Measurements from ENCODE around the gene CGB3. TPM values are rescaled to one million over a fixed set of nuclear protein-coding genes. Genes with fewer than 3 reads are reported as not detected.
A peak's percentile ranks its signal among the peaks of the same experiment; 100 is the strongest.
"Not testable (repeated sequence)": the region's sequence is repeated elsewhere in the genome, so short reads cannot be mapped to it uniquely, and the experiment has no call there.

CGB3 gene
- total RNA-seq, 1 donor from 2014 or later: not detected

DNA sequence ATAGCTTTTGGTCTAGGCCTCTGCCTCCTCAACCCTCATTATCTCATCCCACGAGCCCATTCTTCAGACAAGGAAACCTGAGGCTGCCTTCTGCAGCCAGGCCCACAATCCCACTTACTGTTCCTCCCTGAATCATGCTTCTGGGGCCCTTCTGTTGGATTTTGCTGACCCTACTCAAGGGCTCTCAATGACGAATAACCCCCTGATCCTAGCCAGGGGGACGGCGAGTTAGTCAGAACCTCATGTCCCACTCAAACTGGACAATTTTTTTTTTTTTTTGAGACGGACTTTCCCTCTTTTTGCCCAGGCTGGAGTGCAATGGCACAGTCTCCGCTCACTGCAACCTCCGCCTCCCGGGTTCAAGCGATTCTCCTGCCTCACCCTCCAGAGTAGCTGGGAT lies 2.0 kb downstream of the CGB3 start:
- no peak for DNase-seq (ENCODE audit: low read depth)

DNA sequence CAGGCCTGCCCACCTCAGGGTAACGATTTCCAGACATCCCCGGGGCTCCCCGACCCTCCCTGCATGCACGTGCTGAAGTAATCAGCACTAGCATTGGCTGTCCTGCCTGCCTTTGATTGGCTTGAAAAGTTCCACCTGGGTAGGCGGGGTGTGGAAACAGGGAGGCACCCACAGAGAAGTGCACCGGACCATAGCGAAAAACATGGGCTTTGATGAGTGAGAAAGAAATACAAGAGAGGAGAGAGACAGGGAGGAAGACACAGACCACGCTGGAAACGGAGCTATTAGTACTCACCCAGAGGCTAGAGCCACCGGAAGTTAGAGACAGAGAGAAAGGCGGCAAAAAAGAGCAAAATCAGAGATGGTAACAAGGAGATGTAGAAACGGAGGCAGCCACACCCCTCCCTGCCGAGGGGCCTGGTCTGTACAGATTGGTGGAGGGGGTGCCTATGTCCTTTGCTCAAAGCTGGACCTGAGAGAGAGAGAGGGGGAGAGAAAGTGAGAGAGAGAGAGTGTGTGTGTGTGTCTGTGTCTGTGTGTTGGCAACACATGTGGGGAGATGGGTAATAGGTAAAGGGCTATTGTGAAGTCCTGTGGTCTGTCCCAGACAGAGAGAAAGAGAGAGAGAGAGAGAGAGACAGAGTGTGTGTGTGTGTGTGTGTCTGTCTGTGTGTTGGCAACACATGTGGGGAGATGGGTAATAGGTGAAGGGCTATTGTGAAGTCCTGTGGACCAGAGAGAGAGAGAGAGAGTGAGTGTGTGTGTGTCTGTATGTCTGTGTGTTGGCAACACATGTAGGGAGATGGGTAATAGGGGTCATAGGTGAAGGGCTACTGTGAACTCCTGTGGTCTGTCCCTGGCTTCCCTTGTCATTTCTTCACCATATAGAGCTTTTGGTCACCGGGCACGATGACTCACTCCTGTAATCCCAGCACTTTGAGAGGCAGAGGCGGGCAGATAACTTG lies 2.9 kb downstream of the CGB3 start:
- DNase-seq (ENCODE audit: low read depth): no peak

More for the DNA sequence above, 2.0 kb downstream of the CGB3 start:
- FAIRE-seq: no peak
- Histone ChIP-seq H3K27me3 (ENCODE audit: control insufficient read depth, insufficient read depth, low read length) (no peaks in the 10 kb centered on the region), H3K4me3 (ENCODE audit: low read depth, low read length) (no peak overlapping the region), H3K36me3 (ENCODE audit: control insufficient read depth, insufficient read depth, low read length) (no peaks in the 10 kb centered on the region)
- TF ChIP-seq, protein P1, sequence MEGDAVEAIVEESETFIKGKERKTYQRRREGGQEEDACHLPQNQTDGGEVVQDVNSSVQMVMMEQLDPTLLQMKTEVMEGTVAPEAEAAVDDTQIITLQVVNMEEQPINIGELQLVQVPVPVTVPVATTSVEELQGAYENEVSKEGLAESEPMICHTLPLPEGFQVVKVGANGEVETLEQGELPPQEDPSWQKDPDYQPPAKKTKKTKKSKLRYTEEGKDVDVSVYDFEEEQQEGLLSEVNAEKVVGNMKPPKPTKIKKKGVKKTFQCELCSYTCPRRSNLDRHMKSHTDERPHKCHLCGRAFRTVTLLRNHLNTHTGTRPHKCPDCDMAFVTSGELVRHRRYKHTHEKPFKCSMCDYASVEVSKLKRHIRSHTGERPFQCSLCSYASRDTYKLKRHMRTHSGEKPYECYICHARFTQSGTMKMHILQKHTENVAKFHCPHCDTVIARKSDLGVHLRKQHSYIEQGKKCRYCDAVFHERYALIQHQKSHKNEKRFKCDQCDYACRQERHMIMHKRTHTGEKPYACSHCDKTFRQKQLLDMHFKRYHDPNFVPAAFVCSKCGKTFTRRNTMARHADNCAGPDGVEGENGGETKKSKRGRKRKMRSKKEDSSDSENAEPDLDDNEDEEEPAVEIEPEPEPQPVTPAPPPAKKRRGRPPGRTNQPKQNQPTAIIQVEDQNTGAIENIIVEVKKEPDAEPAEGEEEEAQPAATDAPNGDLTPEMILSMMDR (IDR thresholded peaks at IDR 0.05; ENCODE audit: insufficient read depth, low read length, severe bottlenecking): no peak

DNA sequence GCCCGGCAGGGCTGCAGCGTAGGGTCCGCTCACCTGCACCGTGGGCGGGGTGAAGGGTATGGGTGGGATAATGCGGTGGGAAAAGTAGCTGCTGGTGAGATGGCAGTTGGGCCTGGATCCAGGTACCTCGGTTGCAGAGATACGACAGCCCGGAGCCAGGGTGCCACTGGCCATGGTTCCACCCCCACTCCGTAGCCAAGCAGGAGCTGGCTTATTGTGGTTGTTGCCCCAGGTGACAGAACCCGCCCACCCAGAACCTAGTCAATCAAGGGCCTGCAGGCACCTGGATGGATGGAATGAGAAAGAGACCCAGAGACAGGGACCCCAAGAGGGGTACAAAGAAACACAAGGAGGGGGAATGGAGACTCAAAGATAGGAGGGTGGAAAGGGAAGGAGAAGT lies 3.8 kb downstream of the CGB3 start:
- TF ChIP-seq, protein P1 (IDR thresholded peaks at IDR 0.05; ENCODE audit: insufficient read depth, low read length, severe bottlenecking): no peak
- Histone ChIP-seq H3K27me3 (ENCODE audit: control insufficient read depth, insufficient read depth, low read length) (no peaks in the 10 kb centered on the region), H3K4me3 (ENCODE audit: low read depth, low read length) (no peak overlapping the region), H3K36me3 (ENCODE audit: control insufficient read depth, insufficient read depth, low read length) (peaks cover 4% of the 10 kb centered on the region)
- DNase-seq (ENCODE audit: low read depth): no peak
- no peak for FAIRE-seq

More for the DNA sequence above, 2.9 kb downstream of the CGB3 start:
- H3K27me3 ChIP-seq (ENCODE audit: control insufficient read depth, insufficient read depth, low read length): no peaks in the 10 kb centered on the region
- TF ChIP-seq, protein P1 (IDR thresholded peaks at IDR 0.05; ENCODE audit: insufficient read depth, low read length, severe bottlenecking): no peak
- no peak overlapping the region for H3K4me3 ChIP-seq (ENCODE audit: low read depth, low read length)
- H3K36me3 ChIP-seq (ENCODE audit: control insufficient read depth, insufficient read depth, low read length): peaks cover under 1% of the 10 kb centered on the region
- no peak for FAIRE-seq

DNA sequence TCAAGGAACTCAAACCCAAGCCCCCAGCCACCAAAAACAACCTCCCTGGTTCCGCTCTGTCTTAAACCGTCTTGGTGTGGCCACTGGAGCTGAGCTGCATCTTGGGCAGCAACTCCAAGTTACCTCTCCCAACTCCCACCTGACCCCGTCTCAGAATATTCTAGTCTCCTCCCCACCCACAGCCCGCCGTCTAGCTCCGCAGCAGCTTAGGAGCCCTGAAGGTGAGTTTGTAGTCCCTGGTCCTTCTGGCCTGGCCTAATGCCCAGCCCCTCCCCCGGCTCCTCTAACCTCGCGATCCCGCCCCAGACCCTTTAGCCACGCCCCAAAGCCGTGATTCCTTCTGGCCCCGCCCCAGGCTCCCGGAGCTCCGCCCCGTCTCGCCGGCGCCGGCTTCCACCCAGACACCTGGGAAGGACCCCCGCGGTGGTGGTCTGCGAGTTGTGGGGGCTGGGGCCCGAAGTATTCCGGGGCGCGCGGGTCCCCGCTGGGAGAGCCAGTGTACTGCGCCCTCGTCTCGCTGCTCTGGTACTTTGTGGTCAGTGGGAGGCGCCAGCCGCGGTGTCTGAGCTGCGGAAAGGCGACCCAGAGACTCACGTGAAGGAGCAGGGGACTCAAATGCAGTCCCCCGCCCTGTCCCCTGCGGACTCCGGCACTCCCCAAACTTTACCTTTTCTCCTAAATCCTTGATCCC lies 4.7 kb downstream of the CGB3 start:
- FAIRE-seq: no peak
- TF ChIP-seq, protein P1 (IDR thresholded peaks at IDR 0.05; ENCODE audit: insufficient read depth, low read length, severe bottlenecking): peak; percentile 26
- Histone ChIP-seq H3K4me3 (ENCODE audit: low read depth, low read length) (peak overlapping the region; percentile 36), H3K27me3 (ENCODE audit: control insufficient read depth, insufficient read depth, low read length) (no peaks in the 10 kb centered on the region), H3K36me3 (ENCODE audit: control insufficient read depth, insufficient read depth, low read length) (peaks cover 5% of the 10 kb centered on the region)
- no peak for DNase-seq (ENCODE audit: low read depth)

DNA sequence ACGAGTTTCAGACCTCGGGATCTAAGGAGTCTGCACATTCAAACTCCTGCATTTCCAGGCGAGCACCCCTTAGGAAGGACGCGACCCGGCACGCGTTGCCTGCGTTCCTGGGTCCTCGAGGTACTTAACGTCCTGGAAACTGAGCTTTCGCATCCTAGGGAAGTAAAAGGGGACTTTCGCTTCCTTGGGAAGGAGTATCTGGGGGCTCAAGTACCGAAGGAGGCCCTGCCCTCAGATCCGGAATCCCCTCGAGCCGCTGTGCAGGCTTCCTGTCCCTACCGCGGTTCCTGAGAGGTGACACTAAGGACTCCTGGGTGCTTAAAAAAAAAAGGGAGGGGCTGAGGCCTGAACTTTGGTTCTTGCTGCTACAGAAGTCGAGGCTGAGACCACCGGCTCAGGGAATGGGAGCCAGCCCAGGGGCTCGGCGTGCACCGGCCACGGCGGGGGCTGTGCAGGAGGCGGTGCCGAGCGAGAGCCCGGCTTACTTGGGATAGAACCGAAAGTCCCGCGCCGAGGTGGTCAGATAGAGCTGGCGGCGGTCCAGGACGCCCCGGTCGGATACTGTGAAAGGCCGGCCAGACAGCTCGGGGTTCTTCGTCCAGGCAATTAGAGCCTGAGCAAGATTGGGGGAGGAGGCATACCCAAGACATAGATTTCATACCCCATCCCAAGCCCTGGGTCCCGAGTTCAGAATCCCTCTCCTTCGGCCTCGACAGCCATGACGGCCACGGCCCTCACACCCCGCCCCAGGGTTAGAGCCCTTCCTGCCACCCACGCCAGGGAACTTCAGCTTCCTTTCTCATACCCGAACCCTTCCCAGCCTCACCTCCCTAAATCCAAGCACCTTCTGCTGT lies 5.5 kb downstream of the CGB3 start:
- peak; percentile 66 for FAIRE-seq
- not testable (repeated sequence) for H3K36me3 ChIP-seq (ENCODE audit: control insufficient read depth, insufficient read depth, low read length); DNase-seq (ENCODE audit: low read depth); H3K27me3 ChIP-seq (ENCODE audit: control insufficient read depth, insufficient read depth, low read length)
- peak overlapping the region; percentile 36 for H3K4me3 ChIP-seq (ENCODE audit: low read depth, low read length)

Measured in bronchial epithelial cell (primary cell).